NCI-H2081 (cell line): Measurements from ENCODE around the gene DCAF8.

Source experiments
- DNase-seq, 2 experiments: peaks; one replicate each; lab custom pipeline; 2025; lab: John Stamatoyannopoulos, UW

DCAF8 gene

DNA sequence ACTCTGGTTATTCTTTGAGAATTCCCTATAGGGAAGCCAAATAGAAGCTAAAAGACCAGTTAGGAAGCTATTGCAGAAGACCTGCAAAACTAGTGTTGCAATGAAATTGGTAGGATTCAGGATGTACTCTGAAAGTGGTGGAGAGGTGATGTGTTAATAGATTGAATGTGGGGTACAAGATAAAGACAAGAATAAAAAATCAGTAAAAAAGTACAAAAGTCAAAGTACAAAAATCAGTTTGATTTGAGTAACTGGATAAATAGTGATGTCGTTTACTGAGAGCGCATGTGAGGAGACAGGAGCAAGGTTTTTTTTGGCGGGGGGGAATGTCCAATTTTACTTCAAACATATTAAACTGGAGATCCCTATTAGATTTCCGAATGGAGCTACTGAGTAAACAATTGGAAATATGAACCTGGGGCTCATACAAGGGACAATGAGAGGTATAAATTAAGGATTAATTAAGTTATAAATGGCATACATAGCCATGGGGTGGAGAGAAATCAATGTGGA is 2.5 kb upstream of the DCAF8 start:
- DNase-seq = no peak

DNA sequence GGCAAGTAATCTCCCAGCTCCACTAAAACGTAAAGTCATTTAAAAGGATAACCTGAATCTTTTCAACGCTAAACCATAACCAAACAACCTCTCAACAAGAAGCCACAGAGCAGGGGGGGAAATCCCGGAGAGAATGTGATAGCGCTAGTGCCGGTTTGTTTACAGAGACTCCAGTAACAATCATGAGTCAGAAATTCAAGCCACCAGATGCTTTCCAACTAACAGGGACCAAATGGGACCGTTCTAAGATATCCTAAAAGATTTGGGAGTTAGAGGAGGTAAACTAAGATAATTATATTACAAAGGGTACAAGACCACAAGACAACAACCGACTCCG is 825 bp downstream of the DCAF8 start:
- peak; percentile 43 to 72 for DNase-seq

DNA sequence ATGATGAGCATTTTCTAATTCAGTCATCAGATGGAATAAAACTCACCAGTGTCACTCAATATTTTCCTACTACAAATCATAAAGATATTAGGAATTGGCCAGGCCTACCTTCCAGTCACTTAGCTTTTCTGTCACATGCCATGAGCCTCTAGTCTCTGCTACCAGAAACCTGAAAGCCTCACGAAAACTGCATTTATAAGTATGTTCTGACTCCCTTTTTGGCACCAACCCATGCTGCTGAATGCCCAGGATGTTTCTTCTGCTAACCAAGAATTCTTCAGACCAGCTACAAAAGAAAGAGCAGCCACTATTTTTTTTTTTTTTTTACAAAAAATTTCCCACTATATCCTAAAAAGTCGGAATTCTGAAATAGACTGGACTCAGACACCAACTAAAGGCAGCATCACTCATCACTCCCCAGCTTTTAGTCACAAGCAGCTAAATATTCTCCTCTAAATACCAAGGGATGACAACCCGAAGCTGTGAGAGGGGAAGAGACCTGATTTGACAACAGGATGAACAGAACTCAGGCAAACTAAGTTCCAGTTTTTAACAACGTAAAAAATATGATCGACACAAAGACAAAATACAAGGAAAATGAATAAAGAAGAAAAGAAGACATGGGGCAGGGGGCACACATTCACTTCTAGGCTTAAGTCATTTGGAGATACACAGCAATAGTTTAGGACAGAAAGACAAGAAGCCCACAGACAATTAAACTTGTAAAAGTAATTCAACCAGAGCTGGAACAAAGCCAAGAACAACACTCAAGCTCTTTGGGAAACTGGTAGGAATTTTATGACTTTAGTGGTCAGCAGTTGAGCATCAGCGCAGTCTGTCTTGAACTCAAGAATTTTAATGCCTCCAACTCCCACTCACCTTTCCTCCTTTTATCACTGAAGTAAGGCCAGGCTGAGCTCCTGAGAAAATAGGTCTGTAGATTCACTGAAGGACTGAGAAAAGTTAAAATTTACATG is 1.7 kb downstream of the DCAF8 start:
- peak in 1 of 2 experiments; percentile 33 for DNase-seq

DNA sequence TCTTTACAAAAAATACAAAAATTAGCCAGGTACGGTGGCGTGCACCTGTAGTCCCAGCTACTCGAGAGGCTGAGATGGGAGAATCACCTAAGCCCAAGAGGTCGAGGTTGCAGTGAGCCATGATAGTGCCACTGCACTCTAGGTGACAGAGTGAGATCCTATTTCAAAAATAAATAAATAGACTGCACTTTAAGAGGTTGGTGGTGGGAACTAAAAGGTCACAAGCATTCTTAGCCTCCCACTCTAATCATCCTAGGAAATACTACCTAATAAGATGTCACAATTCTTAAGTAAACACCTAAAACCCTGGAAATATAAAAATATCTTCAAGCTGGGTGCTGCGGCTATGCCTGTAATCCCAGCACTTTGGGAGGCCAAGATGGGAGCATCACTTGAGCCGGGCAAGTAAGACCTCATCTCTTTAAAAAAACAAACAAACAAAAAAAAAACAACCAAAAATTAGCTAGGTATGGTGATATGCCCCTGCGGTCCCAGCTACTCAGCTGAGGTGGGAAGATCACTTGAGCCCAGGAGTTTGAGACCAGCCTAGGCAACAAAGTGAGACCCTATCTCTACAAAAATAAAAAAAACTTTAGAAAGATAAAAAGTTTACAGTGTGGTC is 4.1 kb downstream of the DCAF8 start:
- DNase-seq = no peak

DNA sequence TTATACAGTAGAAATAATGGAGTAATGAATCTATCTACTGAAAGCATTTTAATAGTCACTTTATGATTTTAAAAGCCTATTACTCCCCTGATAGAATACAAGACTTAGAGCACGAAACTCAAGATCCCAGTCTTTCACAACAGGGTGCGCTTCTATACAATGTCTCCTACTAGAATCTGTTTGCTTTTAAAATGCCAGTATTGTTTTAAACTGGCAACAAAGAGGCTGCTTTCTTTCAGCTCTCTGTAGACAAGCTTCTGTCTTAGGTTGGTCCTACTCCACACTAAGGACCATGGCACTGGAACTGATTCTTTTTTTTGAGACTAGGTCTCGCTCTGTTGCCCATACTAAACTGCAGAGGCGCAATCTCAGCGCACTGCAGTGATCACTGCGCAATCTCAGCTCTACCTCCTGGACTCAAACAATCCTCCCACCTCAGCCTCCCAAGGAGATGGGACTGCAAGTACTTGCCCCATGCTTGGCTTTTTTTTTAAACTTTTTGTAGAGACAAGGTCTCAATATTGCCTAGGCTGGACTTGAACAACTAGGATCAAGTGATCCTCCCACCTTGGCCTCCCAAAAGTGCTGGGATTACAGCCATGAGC is 4.8 kb downstream of the DCAF8 start:
- no peak for DNase-seq

DNA sequence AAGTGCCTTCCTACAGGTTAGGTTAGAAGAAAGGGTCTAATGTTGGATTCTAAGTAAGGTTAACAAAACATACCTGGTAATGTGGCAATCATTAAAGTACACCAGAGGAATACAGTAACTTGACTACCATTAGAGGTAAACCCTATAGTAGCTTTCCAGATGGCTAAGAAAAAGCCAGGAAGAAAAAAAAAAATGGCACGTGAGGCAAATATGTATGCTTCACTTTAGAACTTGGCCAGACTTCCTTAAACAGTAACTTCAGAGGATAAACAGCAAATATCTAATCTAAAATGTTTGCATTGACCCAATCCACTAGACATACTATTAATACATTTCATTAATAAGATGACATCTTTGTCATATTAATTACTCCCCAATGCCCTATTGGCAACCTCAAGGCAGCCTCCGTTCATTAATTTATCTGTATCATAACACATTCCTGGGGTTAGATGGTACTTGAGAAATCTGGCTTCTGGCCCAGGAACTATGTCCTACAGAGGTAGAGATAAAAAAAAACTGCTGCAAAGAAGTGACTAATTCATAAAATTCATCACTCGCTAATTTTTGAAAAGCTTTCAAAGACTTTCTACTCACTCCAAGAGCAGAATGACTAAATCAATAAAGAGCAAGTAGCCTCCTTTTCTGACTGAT is 5.8 kb downstream of the DCAF8 start:
- DNase-seq = no peak

DNA sequence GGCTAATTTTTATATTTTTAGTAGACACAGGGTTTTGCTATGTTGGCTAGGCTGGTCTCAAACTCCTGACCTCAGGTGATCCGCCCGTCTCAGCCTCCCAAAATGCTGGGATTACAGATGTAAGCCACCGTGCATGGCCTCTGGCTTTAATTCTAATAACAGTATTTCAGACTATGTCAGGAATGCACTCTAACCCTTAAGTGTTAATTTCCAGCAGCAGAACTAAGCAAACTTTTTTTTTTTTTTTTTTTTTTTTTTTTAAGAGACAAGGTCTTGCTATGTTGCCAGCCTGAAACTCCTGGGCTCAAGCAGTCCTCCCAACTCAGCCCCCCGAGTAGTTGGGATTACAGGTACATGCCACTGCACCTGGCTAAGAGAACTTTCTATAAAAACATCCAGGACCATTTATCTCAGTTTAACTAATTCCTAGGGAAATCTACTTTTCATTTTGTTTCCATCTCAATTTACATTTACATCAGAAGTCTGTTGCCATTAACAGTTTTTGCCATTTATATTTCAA is 6.5 kb downstream of the DCAF8 start:
- DNase-seq = no peak

DNA sequence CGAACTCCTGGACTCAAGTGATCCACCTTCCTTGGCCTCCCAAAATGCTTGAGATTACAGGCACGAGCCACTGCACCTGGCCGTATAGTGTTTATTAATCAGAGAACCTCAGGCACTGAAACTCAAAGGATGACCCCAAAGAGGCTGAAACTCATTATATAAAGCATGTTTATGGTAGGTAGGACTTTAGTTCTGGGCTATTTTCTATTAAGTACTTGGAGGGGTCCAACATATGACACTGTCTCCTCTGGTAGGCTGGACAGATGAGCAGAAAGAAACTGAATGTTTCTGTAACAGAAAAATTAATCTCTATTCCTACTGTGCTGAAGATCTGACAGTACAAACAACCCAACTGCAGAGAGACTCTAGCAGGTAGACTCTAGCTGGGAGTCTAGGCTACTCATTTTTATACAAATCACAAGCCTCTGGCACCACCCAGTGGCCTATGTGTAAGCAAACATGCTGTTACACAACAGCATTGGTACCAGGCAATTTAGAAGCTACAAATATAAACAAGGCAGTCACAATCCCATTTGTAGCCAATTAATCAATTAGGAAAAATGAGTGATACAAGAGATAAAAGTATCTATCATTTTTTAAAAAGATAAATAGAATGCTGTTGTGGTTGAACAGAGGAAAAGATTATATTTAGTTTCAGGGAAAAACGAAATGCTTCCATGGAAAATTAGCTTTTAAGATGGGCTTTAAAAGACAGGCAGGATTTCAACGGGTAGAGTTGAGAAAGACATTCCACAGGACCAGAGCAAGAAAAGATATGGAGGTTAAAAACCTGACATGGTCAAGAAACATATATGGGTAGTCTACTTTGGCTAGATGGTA is 10.4 kb downstream of the DCAF8 start:
- peak; percentile 71 to 85 for DNase-seq

DNA sequence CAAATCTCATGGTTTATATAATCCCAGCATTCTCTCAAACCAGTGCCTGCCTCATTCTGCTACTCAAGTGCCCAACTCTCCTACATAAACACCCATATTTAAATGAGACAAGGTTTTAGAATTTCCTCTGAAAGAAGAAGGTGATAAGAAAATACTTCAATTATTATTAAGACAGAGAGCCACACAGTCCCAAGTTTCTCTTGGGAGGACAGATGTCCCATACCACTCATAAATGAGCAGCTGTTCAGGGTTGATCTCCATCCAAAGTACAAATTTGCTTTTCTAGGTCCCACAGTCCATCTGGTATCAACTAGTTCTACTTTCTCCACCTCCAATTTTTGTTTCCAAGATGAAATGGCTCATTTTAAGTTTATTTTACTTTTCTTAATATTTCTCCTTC is 11.3 kb downstream of the DCAF8 start:
- DNase-seq = no peak

DNA sequence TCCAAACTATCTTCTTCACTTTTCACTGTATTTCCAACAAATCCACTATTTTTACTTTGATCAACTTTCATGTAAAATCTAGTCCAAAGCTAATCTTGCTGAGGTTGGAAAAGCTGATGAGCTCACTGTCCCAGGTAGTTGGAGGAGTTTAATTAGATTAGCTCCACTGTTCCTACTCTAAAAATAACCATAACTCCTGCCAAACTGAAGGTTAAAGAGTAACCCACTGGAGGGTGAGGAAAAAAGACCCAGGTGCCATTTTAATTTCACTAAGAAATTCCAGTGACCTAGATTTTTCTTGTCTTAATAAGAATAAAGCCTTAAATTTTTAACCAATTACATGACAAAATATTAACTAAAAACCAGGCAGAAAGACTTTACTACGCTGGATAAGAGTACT is 15.3 kb downstream of the DCAF8 start:
- DNase-seq = no peak

DNA sequence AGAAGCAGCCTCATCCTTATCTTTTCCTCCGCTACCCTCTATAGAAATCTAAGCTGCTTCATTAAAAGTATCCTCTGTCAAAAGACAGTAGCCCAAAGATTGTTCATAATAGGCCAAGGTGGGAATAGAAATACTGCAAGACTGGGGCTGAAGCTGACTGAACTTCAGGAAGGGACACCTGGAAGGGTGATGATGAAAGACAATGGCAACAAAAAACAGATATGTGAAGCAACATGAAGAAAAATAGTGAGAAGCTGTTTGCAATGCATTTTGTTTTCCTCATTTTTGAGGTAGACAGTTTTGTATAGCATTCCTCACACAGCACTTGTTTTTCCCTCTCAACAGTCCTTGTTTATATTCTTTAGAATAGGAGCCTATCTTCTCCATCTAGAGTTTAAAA is 16.9 kb downstream of the DCAF8 start:
- DNase-seq = no peak

DNA sequence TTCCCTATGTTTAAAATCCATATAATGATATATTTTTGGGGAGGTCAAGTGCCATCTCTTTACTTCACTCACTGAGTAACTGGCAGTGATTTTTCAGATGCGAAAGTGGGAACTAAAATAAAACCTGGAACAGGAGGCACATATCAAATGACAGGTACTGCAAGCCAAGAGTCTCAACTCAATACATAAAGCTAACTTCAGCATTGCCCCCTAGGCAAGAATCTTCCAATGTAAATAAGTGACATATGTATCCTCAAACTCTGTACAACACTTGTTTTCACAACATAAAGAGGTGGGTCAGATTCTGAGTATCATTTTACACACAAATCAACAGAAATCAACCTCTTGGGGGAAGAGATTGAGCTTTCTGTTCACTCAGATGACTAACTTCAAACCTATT is 18.1 kb downstream of the DCAF8 start:
- DNase-seq = no peak

DNA sequence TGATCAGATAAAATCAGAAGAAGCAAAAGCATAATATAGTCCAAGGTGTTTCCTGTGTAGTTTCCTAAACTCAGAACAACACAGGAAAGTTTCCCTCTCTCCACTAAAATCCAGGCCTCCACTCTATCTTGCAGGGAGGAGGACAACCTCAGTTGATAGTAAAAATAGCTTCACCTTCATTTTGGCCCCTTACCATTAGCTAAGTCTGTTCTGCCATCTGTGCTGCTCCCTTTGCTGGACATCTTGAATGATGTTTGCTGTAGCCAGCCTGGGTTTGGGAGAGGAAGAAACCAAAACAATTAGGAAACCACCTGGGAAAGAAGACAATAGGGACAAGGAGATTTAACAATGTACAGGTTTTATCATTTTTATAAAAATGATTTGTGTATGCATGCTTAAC is 18.6 kb downstream of the DCAF8 start:
- no peak for DNase-seq

DNA sequence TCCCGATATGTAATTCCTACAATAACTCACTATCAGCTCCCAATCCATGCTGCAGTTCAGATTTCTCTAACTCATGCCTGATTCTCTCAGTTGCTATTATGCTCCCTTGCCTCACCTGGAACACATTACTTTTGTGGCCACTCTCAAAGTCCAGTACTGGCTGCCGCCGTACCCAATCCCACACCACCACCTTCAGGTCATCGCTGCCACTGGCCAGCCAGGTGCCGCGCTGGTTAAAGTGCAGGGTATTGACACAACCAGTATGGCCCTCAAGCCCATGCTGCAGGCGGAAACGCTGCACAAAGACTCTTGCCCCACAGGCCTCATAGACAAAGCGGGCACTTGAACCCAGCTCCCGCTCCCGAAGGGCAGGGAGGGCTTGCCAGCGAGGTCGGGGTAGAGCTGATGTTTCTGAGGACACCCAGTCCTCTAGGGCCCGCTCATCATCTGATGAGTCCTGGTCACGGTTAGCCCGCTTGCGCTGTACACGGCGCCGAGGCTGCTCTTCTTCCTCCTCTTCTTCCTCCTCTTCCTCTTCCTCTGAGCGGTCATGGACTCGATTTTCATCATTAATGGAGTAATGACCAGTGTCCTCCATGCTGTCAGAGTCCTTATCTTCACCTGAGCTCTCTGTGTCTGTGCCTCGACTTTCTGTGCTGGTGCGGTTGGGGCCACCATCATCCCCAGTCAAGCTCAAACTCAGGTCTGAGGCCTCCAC is 22.6 kb downstream of the DCAF8 start:
- no peak for DNase-seq

DNA sequence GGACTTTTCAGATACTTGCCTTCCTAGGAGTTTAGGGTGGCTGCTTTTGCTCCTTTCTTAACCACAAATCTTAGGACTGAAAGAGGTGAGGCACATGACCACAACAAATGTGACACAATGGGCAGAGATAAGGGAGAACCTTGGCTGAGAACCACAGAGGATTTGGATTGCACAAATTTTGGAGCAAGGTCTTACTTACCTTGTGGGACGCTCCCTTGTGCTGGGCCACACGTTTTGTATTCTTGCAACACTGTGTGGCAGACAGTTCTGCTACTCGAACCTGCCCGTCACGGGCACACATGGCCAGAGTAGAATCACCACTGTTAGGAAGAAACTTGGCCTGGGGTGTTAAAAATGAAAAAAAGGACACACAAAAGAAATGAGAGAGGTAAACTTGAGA is 23.9 kb downstream of the DCAF8 start:
- DNase-seq = no peak

DNA sequence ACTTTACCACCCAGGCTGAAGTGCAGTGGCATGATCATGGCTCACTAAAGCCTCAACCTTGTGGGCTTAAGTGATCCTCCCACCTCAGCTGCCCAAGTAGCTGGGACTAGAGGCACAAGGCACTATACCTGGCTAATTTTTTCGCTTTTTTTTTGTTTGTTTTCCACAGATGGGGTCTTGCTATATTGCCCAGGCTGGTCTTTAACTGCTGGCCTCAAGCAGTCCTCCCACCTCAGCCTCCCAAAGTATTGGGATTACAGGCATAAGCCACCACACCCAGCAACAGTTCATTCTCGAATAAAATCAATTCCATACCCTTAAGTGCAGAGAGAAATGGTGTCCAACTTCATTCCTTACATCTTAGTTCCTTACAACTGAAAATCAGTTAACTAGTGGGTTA is 24.8 kb downstream of the DCAF8 start:
- DNase-seq = no peak

DNA sequence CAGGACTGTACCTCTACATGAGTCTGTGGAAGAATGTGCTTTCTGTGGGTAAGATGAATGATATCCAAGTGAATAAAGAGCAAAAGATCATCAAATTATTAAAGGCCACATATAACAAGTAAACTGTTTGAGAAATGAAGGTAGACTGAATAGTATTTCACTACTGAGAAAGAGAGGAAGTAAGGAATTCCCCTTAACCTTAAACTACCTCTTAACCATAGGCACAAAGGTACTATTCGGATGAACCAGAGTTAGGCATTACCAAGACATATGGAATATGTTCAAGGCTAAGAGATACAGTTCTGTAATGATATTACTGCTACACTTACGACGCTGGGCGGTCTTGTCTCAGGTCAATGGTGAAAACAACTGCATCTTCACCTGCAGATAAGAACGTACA is 25.5 kb downstream of the DCAF8 start:
- no peak for DNase-seq

DNA sequence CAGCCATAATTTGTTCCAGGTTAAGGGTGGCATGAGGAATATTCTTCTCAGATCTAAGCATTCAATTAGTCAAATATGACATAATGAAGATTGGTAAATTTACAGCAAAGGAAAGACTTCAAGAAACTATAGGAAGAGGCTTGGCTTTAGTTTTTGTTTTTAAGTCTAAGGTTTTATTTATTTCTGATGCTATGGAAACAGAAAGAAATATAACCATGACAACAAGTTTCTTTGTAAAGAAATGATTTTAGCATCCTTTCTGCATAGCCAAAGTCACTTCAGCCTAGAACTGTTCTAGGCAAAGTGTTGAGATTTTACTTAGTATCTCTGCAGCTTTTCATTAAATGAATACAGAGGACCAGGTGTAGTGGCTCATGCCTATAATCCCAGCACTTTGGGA is 29.4 kb downstream of the DCAF8 start:
- DNase-seq = no peak

DNA sequence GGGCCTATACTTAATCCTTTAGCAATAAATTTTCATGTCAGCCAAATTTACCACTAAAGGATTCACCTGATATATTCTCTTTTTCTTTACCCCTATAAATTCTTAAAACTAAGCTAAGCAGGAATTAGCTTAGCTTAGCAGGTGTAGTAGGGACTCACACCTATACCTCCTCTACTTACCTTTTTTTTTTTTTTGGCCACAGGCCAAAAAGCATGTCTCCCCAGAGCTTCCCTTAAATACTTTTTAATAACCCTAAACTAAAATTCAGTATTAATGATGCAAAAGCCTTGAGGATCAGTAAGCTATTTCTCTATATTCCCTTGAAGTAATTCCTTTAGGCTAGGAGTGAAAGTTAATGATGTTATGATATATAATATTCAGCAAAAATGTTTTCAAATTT is 33.9 kb downstream of the DCAF8 start:
- DNase-seq = no peak

DNA sequence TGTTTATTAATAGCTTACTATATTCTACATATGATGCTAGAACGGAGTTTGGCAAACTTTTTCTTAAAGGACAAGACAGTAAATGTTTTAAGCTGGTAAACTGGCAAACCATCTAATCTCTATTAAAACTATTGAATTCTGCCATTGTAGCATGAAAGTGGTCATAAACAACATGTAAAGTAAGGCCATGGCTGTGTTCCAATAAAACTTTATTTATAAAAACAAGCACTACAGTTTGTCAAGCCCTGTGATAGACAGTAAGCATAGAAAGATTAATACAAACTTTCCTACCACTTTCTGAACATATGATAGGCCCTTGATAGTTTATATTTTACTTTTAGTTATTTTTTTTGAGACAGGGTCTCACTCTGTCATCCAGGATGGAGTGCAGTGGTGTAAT is 34.8 kb downstream of the DCAF8 start:
- no peak for DNase-seq

DNA sequence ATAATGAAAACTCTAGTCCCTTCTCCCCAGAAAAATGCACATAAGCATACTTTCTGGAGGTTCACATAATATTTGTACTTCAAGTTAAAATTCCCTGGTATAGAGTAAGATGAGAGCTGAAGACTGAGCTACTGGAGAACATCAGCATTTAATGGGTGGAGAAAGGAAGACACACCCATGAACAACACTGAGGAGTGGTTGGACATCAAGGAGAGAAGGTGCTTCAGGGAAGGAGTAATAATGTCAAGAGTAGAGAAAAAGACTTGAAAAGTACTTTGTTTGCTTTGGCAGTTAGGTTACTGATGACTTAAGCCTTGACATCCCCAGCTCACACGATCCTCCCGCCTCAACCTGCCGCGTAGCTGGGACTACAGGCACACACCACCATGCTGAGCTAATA is 35.3 kb downstream of the DCAF8 start:
- DNase-seq = no peak
